Stimulated activated CD8-positive, alpha-beta memory T cell treated with anti-CD3 and anti-CD28 coated beads, Interleukin-2, amount 100 ng/mL, for 1 hour (primary cell): ENCODE data around the gene IQCF5.
"Not testable (repeated sequence)": the region's sequence is repeated elsewhere in the genome, so short reads cannot be mapped to it uniquely, and the experiment has no call there.

Source experiments
- DNase-seq, 2 donors: peaks; one replicate each; pipeline ENCODE4 v3.0.0-alpha.2; 2020; ENCODE audit warnings: low read depth in 2 of 2

IQCF5 gene

GRCh38 chr3:51868896-51869295 is 6.5 kb downstream of the IQCF5 start:
- DNase-seq: not testable (repeated sequence)

GRCh38 chr3:51862886-51863285 is 12.5 kb downstream of the IQCF5 start:
- DNase-seq: no peak

- no peak for DNase-seq
Observed at GRCh38 chr3:51860703-51861665, 14.4 kb downstream of the IQCF5 start, which contains the start of gene IQCF2. IQCF2 (plus strand) TSS chr3:51861615; CDS start chr3:51861667, 52 bp downstream.

GRCh38 chr3:51855411-51855810 is 20.0 kb downstream of the IQCF5 start:
- not testable (repeated sequence) for DNase-seq

- DNase-seq: no peak
Observed at GRCh38 chr3:51845129-51845528, 30.3 kb downstream of the IQCF5 start.

GRCh38 chr3:51836606-51837005 is 38.8 kb downstream of the IQCF5 start:
- no peak for DNase-seq

GRCh38 chr3:51830836-51831385 is 44.5 kb downstream of the IQCF5 start:
- DNase-seq: no peak

GRCh38 chr3:51830345-51830744 is 45.1 kb downstream of the IQCF5 start:
- DNase-seq: no peak

GRCh38 chr3:51828297-51828696 is 47.1 kb downstream of the IQCF5 start:
- DNase-seq: no peak
